OCI-LY1 (cell line): ENCODE measurements around the gene CBFA2T3.

Source experiments
- H2AFZ ChIP-seq: fragments of 200-600 bp; sonication (generic), shearing (Covaris generic); 2 replicates; pipeline ENCODE4 v1.6.0; 2014; ENCODE audit warnings: antibody characterized with exemption, mild to moderate bottlenecking, low read length
- H3F3A ChIP-seq: fragments of 200-600 bp; sonication (generic), shearing (Covaris generic); 2 replicates; pipeline ENCODE4 v1.6.0; 2014; ENCODE audit warnings: mild to moderate bottlenecking, antibody characterized with exemption, low read length, moderate library complexity; ENCODE audit not compliant: insufficient read depth
- H3K27ac ChIP-seq: fragments of 200-600 bp; sonication (generic); 2 replicates; pipeline ENCODE4 v1.5.1; 2014; ENCODE audit warnings: low read length, mixed run types, mild to moderate bottlenecking, low read depth; ENCODE audit not compliant: poor library complexity, severe bottlenecking
- H3K27me3 ChIP-seq: fragments of 200-600 bp; sonication (generic); 2 replicates; pipeline ENCODE4 v1.6.0; 2014; ENCODE audit warnings: antibody characterized with exemption, mild to moderate bottlenecking, low read length, moderate library complexity; ENCODE audit not compliant: insufficient read depth
- H3K36me3 ChIP-seq: fragments of 200-600 bp; sonication (generic); 2 replicates; pipeline ENCODE4 v1.6.1; 2014; ENCODE audit warnings: mild to moderate bottlenecking, antibody characterized with exemption, low read length, moderate library complexity, mixed read lengths; ENCODE audit not compliant: insufficient read depth
- H3K4me1 ChIP-seq: fragments of 200-600 bp; sonication (generic); 2 replicates; pipeline ENCODE4 v1.5.1; 2014; ENCODE audit warnings: mild to moderate bottlenecking, low read length, moderate library complexity; ENCODE audit not compliant: insufficient read depth, severe bottlenecking
- H3K4me2 ChIP-seq: fragments of 200-600 bp; sonication (generic), shearing (Covaris generic); 2 replicates; pipeline ENCODE4 v1.6.1; 2014; ENCODE audit warnings: low read length
- H3K4me3 ChIP-seq: fragments of 200-600 bp; sonication (generic); 2 replicates; pipeline ENCODE4 v1.5.1; 2014; ENCODE audit warnings: low read length, low read depth, mild to moderate bottlenecking, mixed read lengths; ENCODE audit not compliant: poor library complexity, severe bottlenecking
- H3K79me2 ChIP-seq: fragments of 200-600 bp; shearing (Covaris generic); 2 replicates; pipeline ENCODE4 v1.6.1; 2016; ENCODE audit warnings: mixed run types, low read length, mixed read lengths; ENCODE audit not compliant: insufficient read depth
- H3K9ac ChIP-seq: fragments of 200-600 bp; sonication (generic), shearing (Covaris generic); 2 replicates; pipeline ENCODE4 v1.6.1; 2014; ENCODE audit warnings: mild to moderate bottlenecking, low read length, mixed read lengths
- H3K9me2 ChIP-seq: fragments of 200-600 bp; sonication (generic), shearing (Covaris generic); 2 replicates; pipeline ENCODE4 v1.6.1; 2014; ENCODE audit warnings: low read depth, mild to moderate bottlenecking, low read length, mixed read lengths
- H3K9me3 ChIP-seq: fragments of 200-600 bp; shearing (Covaris generic); 2 replicates; pipeline ENCODE4 v1.6.1; 2014; ENCODE audit warnings: low read length, mixed read lengths
- H4K20me1 ChIP-seq: fragments of 200-600 bp; sonication (generic), shearing (Covaris generic); 2 replicates; pipeline ENCODE4 v1.6.0; 2016; ENCODE audit warnings: mild to moderate bottlenecking, low read length; ENCODE audit not compliant: insufficient read depth
- CTCF ChIP-seq: fragments of 200-600 bp; sonication (generic), shearing (Covaris generic); IDR thresholded peaks from 2 replicates; pipeline ENCODE4 v1.5.1; 2017; ENCODE audit warnings: mild to moderate bottlenecking, antibody characterized with exemption, low read length, moderate library complexity, mixed read lengths
- EZH2 ChIP-seq: fragments of 200-600 bp; sonication (generic), shearing (Covaris generic); IDR thresholded peaks from 2 replicates; pipeline ENCODE4 v1.8.0; 2017; ENCODE audit warnings: borderline replicate concordance, mixed run types, mild to moderate bottlenecking, antibody characterized with exemption, low read length, moderate library complexity, mixed read lengths

Gene CBFA2T3

GRCh38 chr16:88977018-88977811 is at the start of gene CBFA2T3:
Gene CBFA2T3 (minus strand): TSS chr16:88977207. CDS start chr16:88976807, 400 bp downstream.
- H3K9me3 ChIP-seq: no peaks in the 10 kb centered on the region
- no peaks in the 10 kb centered on the region for H3K27me3 ChIP-seq
- TF ChIP-seq EZH2: no peak
- no peak for TF ChIP-seq CTCF
- peak within 1 kb of the TSS; percentile 65 for H3K4me3 ChIP-seq
- no peak within 1 kb of the TSS for H2AFZ ChIP-seq
- peak within 1 kb of the TSS; percentile 86 for H3K9ac ChIP-seq
- peaks cover 88% of the 10 kb centered on the region for H3K4me1 ChIP-seq
- H3K27ac ChIP-seq: peak within 1 kb of the TSS; percentile 100
- H3K9me2 ChIP-seq: no peaks in the 10 kb centered on the region
- H4K20me1 ChIP-seq: no peaks in the 10 kb centered on the region
- H3K79me2 ChIP-seq: no peaks in the 10 kb centered on the region
- H3K36me3 ChIP-seq: no peaks in the 10 kb centered on the region
- H3F3A ChIP-seq: no peaks in the 10 kb centered on the region
- peak within 1 kb of the TSS; percentile 73 for H3K4me2 ChIP-seq

- H4K20me1 ChIP-seq: no peaks in the 10 kb centered on the region
- no peak overlapping the region for H2AFZ ChIP-seq
- peaks cover 3% of the 10 kb centered on the region; the same call in 1 of the 2 replicates for H3K36me3 ChIP-seq
- H3K9me2 ChIP-seq: no peaks in the 10 kb centered on the region
- no peak overlapping the region for H3K4me3 ChIP-seq
- peaks cover 4% of the 10 kb centered on the region; the same call in 1 of the 2 replicates for H3K9me3 ChIP-seq
- H3K27ac ChIP-seq: no peak overlapping the region
- H3K27me3 ChIP-seq: peaks cover 3% of the 10 kb centered on the region; the same call in 1 of the 2 replicates
- H3K9ac ChIP-seq: no peak overlapping the region
- H3K79me2 ChIP-seq: no peaks in the 10 kb centered on the region
- no peak overlapping the region for H3K4me2 ChIP-seq
- H3F3A ChIP-seq: 0 out of 2 replicates have a peak, but pooled peaks cover 2% of the 10 kb centered on the region
- H3K4me1 ChIP-seq: peaks cover 5% of the 10 kb centered on the region
- TF ChIP-seq CTCF (no peak), EZH2 (no peak)
Measured at GRCh38 chr16:89026121-89026612, 49.2 kb upstream of the CBFA2T3 start.

GRCh38 chr16:89025636-89026035 is 48.6 kb upstream of the CBFA2T3 start:
- TF ChIP-seq CTCF (no peak), EZH2 (no peak)
- Histone ChIP-seq H3K36me3 (no peaks in the 10 kb centered on the region), H3K27ac (no peak overlapping the region), H3K9me3 (no peaks in the 10 kb centered on the region), H3K9me2 (no peaks in the 10 kb centered on the region), H3F3A (0 out of 2 replicates have a peak, but pooled peaks cover 2% of the 10 kb centered on the region), H3K9ac (no peak overlapping the region), H3K4me3 (no peak overlapping the region), H3K4me2 (no peak overlapping the region), H3K79me2 (no peaks in the 10 kb centered on the region), H4K20me1 (no peaks in the 10 kb centered on the region), H3K27me3 (peaks cover 3% of the 10 kb centered on the region; the same call in 1 of the 2 replicates), H2AFZ (no peak overlapping the region), H3K4me1 (peaks cover 5% of the 10 kb centered on the region)
